Measurements from ENCODE around the gene NTF4.

DNA sequence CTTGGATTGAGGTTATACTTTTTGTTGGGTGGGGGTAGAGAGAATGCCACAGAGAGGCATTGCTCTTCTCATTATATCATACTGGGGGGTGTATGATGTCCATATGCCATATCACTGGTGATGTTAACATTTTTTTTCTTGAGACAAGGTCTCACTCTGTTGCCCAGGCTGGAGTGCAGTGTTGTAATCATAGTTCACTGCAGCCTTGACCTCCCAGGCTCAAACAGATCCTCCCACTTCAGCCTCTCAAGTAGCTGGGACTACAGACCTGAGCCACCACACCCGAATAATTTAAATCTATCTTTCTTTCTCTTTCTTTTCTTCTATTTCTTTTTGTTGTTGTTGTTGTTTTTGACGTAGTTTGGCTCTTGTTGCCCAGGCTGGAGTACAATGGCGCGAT, 15.8 kb upstream of the NTF4 start:
- TF ChIP-seq, protein P1, sequence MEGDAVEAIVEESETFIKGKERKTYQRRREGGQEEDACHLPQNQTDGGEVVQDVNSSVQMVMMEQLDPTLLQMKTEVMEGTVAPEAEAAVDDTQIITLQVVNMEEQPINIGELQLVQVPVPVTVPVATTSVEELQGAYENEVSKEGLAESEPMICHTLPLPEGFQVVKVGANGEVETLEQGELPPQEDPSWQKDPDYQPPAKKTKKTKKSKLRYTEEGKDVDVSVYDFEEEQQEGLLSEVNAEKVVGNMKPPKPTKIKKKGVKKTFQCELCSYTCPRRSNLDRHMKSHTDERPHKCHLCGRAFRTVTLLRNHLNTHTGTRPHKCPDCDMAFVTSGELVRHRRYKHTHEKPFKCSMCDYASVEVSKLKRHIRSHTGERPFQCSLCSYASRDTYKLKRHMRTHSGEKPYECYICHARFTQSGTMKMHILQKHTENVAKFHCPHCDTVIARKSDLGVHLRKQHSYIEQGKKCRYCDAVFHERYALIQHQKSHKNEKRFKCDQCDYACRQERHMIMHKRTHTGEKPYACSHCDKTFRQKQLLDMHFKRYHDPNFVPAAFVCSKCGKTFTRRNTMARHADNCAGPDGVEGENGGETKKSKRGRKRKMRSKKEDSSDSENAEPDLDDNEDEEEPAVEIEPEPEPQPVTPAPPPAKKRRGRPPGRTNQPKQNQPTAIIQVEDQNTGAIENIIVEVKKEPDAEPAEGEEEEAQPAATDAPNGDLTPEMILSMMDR (conservative IDR thresholded peaks at IDR 0.05; ENCODE audit: low read depth in 2 of 2) = no peak
- TF ChIP-seq JUNB (IDR thresholded peaks at IDR 0.05; ENCODE audit: unreplicated experiment) (no peak), EZH2 (IDR thresholded peaks at IDR 0.05; ENCODE audit: low read depth, unreplicated experiment) (no peak), POLR2AphosphoS5 (IDR thresholded peaks at IDR 0.05; ENCODE audit: low read depth) (no peak), NANOG (IDR thresholded peaks at IDR 0.05; ENCODE audit: borderline replicate concordance) (no peak), CREB1 (CRISPR knock-in tag; IDR thresholded peaks at IDR 0.05; ENCODE audit: low read depth) (no peak), EZH2phosphoT487 (IDR thresholded peaks at IDR 0.05; ENCODE audit: unreplicated experiment) (no peak)
- TF ChIP-seq, protein P2, sequence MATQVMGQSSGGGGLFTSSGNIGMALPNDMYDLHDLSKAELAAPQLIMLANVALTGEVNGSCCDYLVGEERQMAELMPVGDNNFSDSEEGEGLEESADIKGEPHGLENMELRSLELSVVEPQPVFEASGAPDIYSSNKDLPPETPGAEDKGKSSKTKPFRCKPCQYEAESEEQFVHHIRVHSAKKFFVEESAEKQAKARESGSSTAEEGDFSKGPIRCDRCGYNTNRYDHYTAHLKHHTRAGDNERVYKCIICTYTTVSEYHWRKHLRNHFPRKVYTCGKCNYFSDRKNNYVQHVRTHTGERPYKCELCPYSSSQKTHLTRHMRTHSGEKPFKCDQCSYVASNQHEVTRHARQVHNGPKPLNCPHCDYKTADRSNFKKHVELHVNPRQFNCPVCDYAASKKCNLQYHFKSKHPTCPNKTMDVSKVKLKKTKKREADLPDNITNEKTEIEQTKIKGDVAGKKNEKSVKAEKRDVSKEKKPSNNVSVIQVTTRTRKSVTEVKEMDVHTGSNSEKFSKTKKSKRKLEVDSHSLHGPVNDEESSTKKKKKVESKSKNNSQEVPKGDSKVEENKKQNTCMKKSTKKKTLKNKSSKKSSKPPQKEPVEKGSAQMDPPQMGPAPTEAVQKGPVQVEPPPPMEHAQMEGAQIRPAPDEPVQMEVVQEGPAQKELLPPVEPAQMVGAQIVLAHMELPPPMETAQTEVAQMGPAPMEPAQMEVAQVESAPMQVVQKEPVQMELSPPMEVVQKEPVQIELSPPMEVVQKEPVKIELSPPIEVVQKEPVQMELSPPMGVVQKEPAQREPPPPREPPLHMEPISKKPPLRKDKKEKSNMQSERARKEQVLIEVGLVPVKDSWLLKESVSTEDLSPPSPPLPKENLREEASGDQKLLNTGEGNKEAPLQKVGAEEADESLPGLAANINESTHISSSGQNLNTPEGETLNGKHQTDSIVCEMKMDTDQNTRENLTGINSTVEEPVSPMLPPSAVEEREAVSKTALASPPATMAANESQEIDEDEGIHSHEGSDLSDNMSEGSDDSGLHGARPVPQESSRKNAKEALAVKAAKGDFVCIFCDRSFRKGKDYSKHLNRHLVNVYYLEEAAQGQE (IDR thresholded peaks at IDR 0.05; ENCODE audit: unreplicated experiment) = no peak
